Heart left ventricle (tissue), 16 donors: ENCODE results near the gene POP5. TPM values are rescaled to one million over a fixed set of nuclear protein-coding genes. Genes with fewer than 3 reads are reported as not detected.
A peak's percentile ranks its signal among the peaks of the same experiment; 100 is the strongest.

Source experiments
- ATAC-seq, 4 donors: fragments of 200-7000 bp; cut with Tn5 transposase; one replicate each; pipeline ENCODE4 v1.9.1; 2020 to 2022; ENCODE audit warnings: moderate library complexity in 4 of 4, mild to moderate bottlenecking in 3 of 4, moderate number of reproducible peaks in 1 of 4
- DNase-seq, 5 donors: peaks; one replicate each; pipeline ENCODE4 v3.0.0-alpha.2; 2020
- H3K27ac ChIP-seq, 12 donors: fragments of 200-600 bp; sonication (generic) in 4 of 12; one replicate each; pipeline versions ENCODE4 v1.5.0 to v1.8.0; 2016 to 2022; ENCODE audit warnings: mild to moderate bottlenecking in 2 of 12
- H3K27me3 ChIP-seq, 9 donors: fragments of 200-600 bp; sonication (generic) in 2 of 9; one replicate each; pipeline versions ENCODE4 v1.5.1 to v1.8.0; 2016 to 2022; ENCODE audit warnings: mild to moderate bottlenecking in 3 of 9
- H3K36me3 ChIP-seq, 9 donors: fragments of 200-600 bp; sonication (generic) in 2 of 9; one replicate each; pipeline versions ENCODE4 v1.5.0 to v1.8.0; 2018 to 2022; ENCODE audit warnings: mild to moderate bottlenecking in 2 of 9
- H3K4me1 ChIP-seq, 12 donors: fragments of 200-600 bp; sonication (generic) in 4 of 12; one replicate each; pipeline versions ENCODE4 v1.5.0 to v1.8.0; 2016 to 2022; ENCODE audit warnings: mild to moderate bottlenecking in 3 of 12
- H3K4me3 ChIP-seq, 12 donors: fragments of 200-600 bp; sonication (generic) in 4 of 12; one replicate each; pipeline versions ENCODE4 v1.5.0 to v1.8.0; 2017 to 2022; ENCODE audit warnings: mild to moderate bottlenecking in 9 of 12, moderate library complexity in 4 of 12
- H3K9me3 ChIP-seq, 12 donors: fragments of 200-600 bp; sonication (generic) in 4 of 12; one replicate each; pipeline versions ENCODE4 v1.5.0 to v1.8.0; 2016 to 2022; ENCODE audit warnings: mild to moderate bottlenecking in 1 of 12
- POLR2A ChIP-seq, 2 donors: fragments of 450-650 bp; IDR thresholded peaks; one replicate each; pipeline ENCODE4 v1.6.1; 2017; ENCODE audit warnings: antibody characterized with exemption in 2 of 2, mild to moderate bottlenecking in 2 of 2, moderate library complexity in 2 of 2
- WGBS, 4 donors: extraction: QIAGEN DNeasy Blood & Tissue Kit in 2 of 4; methylation state at CpG; one replicate each; pipeline versions ENCODE4 v1.1.5 to v1.1.7; 2013 to 2018; 5-methylcytosine and 5-hydroxymethylcytosine counted together
- intact Hi-C, 10 donors: fragments of 100-400 bp; cut with DNase I; formaldehyde crosslinking; loops; one replicate each; pipeline versions ENCODE4 v1.11.1 to v1.14.2; 2022
- polyA plus RNA-seq, 2 donors: library from polyadenylated mRNA; stranded (reverse); fragments of 200-250 nt; gene quantifications; one replicate each; pipeline ENCODE4 v1.2.3, GENCODE V29; 2013
- total RNA-seq, 9 donors: library from RNA; depleted of rRNA in 2 of 9; stranded (reverse); fragments of >200 nt in 2 of 9; fragmentation: NEBNext Ultra II Directional in 3 of 9; extraction: Animal tissue kit (Norgen Biotek cat#: 25700) in 3 of 9; gene quantifications; one replicate each; pipeline versions ENCODE4 v1.1.0 to v1.2.4, GENCODE V29; 2016 to 2023
- TF ChIP-seq, protein P1 (sequence below), 12 donors: fragments of 200-600 bp; sonication (generic) in 4 of 12; IDR thresholded peaks; one replicate each; pipeline versions ENCODE4 v1.5.0 to v1.8.0; 2018 to 2022; ENCODE audit warnings: antibody characterized with exemption in 12 of 12, mild to moderate bottlenecking in 5 of 12
- donor health status: ischemic (EF 13 %, LVEDD 7.1; RV severe dilation, severe dysfunction).
- donor health status: healthy with polysubstance abuse.
- donor health status: DM: no; HTN: yes; CAD: no.
- donor health status: DM: no; HTN: no; CAD: no.
- donor health status: ischemic (EF 25% LVEDD 6.9; RV normal size, moderate dysfunction).
- donor health status: ischemic (EF 25% LVEDD 5.7; RV mildly dilated, moderate dysfunction).
- donor health status: healthy.
- donor health status: DM: yes; HTN: yes; CAD: no.
- donor health status: ischemic (EF 35%, LVEDD 5.7; RV mildly dilated, moderate dysfunction).
- donor health status: nonischemic (EF 11% LVEDD 7.7; RV severe dilation, severe dysfunction).
- donor health status: DM: yes; HTN: yes; CAD: no.
- donor health status: PGD.
- donor health status: ischemic (EF 29% LVEDD 5.4; RV normal size, mild dysfunction).
- donor health status: nonischemic (EF 23%, LVEDD 6.1; RV moderate dilation, normal function).

The POP5 gene
- total and polyA plus RNA-seq, 11 donors, result 20.6 to 55.8 (median 36.3) TPM

DNA sequence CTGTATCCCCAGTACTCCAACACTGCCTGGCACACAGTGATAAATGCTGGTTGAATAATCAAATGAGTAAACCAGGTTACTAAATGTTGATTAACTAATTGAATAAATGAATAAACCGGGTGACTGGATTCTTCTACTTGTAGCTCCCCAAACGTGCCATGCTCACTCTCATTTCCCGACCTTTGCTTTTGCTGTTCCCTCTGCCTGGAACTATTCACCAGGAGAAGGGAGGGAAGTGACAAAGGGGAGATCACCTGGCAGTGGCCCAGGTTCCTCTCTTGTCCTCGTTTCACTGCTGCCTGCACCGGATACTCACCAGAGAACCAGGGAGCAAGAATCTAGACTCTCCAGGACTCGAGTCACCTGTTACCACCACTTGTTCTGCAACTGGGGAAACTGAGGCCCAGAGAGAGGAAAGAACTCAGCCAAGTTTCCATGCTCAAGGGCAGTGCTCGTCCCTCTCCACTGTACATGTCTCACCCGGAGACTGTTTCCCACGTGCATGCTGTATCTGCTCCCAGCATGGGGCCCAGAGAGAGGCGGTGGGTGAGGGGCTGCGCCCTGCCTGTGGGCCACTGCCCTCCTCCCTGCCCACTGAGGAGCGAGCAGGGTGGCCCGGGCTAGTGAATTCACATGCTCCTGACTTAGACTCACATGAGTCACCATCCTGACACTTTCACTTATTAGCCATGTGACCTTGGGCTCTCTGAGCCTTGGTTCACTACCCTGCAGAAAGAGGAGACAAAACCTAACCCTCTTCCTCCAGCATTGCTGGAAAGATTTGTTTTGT lies 17.7 kb upstream of the POP5 start:
- H3K9me3 ChIP-seq, result no peaks in the 10 kb centered on the region
- no peak for TF ChIP-seq POLR2A (IDR thresholded peaks at IDR 0.05)
- TF ChIP-seq, protein P1, sequence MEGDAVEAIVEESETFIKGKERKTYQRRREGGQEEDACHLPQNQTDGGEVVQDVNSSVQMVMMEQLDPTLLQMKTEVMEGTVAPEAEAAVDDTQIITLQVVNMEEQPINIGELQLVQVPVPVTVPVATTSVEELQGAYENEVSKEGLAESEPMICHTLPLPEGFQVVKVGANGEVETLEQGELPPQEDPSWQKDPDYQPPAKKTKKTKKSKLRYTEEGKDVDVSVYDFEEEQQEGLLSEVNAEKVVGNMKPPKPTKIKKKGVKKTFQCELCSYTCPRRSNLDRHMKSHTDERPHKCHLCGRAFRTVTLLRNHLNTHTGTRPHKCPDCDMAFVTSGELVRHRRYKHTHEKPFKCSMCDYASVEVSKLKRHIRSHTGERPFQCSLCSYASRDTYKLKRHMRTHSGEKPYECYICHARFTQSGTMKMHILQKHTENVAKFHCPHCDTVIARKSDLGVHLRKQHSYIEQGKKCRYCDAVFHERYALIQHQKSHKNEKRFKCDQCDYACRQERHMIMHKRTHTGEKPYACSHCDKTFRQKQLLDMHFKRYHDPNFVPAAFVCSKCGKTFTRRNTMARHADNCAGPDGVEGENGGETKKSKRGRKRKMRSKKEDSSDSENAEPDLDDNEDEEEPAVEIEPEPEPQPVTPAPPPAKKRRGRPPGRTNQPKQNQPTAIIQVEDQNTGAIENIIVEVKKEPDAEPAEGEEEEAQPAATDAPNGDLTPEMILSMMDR (IDR thresholded peaks at IDR 0.05), result no peak
- intact Hi-C loops, result loop anchor here in 1 of 10 donors (10.0 kb wide), 1 partner anchor 486 kb away; no protein-coding TSS in a partner anchor
- WGBS, 4 donors, result 38 to 48% (median 42%) methylated on average over 11 to 13 of the region's 13 CpGs
- H3K27ac ChIP-seq, result no peak overlapping the region
- no peak overlapping the region for H3K4me3 ChIP-seq
- peak; percentile 67 to 86 (median 79) for ATAC-seq
- H3K4me1 ChIP-seq, result peaks cover 0 to 9% (median 4%) of the 10 kb centered on the region in 12 donors
- H3K36me3 ChIP-seq, result no peaks in the 10 kb centered on the region
- peaks cover 0 to 6% (median 0%) of the 10 kb centered on the region in 9 donors for H3K27me3 ChIP-seq
- no peak for DNase-seq

- H3K4me1 ChIP-seq, result peaks cover 0 to 9% (median 4%) of the 10 kb centered on the region in 12 donors
- H3K9me3 ChIP-seq, result no peaks in the 10 kb centered on the region
- TF ChIP-seq POLR2A (IDR thresholded peaks at IDR 0.05), result no peak
- TF ChIP-seq, protein P1 (IDR thresholded peaks at IDR 0.05), result no peak
- DNase-seq (no peak), ATAC-seq (no peak)
- no peaks in the 10 kb centered on the region for H3K36me3 ChIP-seq
- intact Hi-C loops, result loop anchor here in 1 of 10 donors (10.0 kb wide), 1 partner anchor 487 kb away; no protein-coding TSS in a partner anchor
- H3K27ac ChIP-seq, result no peak overlapping the region
- WGBS, 4 donors, result 70 to 77% (median 71%) methylated on average over 3 of the region's 3 CpGs
- H3K27me3 ChIP-seq, result peaks cover 0 to 6% (median 0%) of the 10 kb centered on the region in 9 donors
- H3K4me3 ChIP-seq, result no peak overlapping the region
Observed at GRCh38 chr12:120597861-120598260, 16.7 kb upstream of the POP5 start.

- intact Hi-C loops, result loop anchor here in 1 of 10 donors (10.0 kb wide), 1 partner anchor 488 kb away; no protein-coding TSS in a partner anchor
- peaks cover 0 to 9% (median 4%) of the 10 kb centered on the region in 12 donors for H3K4me1 ChIP-seq
- no peak overlapping the region for H3K4me3 ChIP-seq
- 90 to 98% (median 93%) methylated on average over 3 of the region's 3 CpGs for WGBS, 4 donors
- ATAC-seq, result no peak
- peaks cover 0 to 6% (median 0%) of the 10 kb centered on the region in 9 donors for H3K27me3 ChIP-seq
- TF ChIP-seq, protein P1 (IDR thresholded peaks at IDR 0.05), result no peak
- TF ChIP-seq POLR2A (IDR thresholded peaks at IDR 0.05), result no peak
- no peaks in the 10 kb centered on the region for H3K9me3 ChIP-seq
- H3K27ac ChIP-seq, result no peak overlapping the region
- no peaks in the 10 kb centered on the region for H3K36me3 ChIP-seq
- DNase-seq, result no peak
Observed at GRCh38 chr12:120596901-120597300, 15.7 kb upstream of the POP5 start.
